GM18861 (cell line): ENCODE measurements around the gene LPIN1.
"Not testable (repeated sequence)": the region's sequence is repeated elsewhere in the genome, so short reads cannot be mapped to it uniquely, and the experiment has no call there.

Source experiments
- ATAC-seq: cut with Tn5 transposase; IDR thresholded peaks from one replicate; pipeline ENCODE4 v1.9.1; 2021; ENCODE audit not compliant: unreplicated experiment

The LPIN1 gene

DNA sequence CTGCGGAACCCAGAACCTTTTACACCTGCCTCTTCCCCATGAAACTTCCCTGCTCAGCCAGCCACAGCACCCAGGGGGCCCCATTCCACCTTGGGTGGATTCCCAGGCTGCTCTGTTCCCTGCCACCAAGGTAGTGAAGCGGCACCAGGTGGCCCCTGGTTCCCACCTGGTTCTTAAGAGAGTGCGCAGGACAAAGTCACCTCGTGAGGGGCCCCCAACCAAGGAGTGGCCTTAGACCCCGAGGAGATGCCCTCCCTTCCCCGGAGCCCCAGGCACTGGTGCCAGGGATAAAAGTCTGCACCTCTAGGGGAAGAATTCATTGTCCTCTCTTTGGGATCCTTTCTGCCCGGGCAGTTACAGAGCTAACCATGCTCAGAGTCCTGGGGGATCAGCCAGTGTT is 3.1 kb upstream of the LPIN1 start:
- no peak for ATAC-seq

DNA sequence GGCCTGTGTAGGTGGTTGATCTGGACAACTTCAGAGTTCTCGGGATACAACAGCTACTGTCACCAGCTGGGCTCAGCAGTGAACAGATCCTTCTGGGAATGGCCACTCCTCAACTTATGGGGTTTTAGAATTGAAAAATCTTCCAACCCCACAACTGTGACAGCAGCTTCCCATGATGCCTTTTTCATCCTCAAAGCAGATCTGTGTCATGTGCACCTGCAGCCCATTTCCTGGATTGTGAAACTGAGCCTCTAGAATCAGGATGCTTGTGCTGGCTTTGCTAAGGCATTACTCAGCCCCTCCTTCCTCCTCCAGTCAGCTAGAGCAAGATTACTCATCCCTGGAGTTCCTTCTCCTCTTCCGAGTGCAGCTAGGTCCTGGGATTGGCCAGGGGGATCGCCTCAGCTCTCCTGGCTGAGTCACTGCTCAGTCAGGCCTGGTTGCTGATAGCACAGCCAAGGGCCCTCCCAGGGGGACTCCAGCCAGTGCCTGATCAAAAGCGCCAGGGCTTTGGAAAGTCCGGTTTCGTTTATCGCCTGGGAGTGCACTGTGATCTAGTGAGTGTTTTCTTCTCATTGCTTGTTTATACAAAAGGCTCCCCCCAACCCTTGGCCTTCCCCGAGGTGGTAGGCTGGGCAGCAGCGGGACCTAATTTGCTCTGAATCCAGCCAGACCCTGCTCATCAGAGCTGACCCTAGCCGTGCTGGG is 2.4 kb upstream of the LPIN1 start:
- peak; percentile 59 for ATAC-seq

DNA sequence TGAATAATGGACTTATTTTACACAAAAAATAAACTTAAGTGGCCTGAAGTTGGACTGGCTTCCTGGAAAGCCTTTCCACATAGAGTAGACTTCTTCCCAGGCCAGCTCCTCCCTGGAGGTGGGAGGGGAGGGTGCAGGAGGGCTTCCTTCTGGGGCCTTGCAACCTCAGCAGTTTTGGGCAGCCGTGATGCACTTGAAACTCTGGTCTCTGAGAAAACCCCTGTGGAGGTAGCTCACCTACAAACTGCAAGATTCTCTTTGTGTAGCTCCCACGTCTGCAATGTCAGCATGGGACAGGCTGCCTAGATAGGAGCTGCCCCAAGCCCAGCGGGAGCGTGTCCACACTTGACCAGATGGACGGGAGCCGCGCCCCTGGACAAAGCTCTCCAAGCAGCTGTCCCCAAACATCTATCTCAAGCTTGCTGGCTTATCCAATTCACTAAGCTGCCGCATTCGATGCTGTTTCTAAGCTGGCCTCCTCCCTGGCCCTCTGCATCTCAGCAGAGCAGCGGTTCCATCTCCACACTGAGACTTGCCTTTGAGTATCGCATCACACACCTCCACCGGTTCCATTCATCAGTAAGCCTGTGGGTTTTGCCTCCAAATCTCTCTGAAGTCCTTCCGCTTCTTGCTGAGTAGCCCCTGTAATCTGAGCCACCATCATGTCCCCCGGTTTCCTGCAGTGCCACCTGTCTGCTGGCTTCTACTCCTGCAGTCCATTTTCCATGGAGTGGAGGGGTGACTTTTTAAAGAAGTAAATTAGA is 1.6 kb upstream of the LPIN1 start:
- no peak for ATAC-seq

DNA sequence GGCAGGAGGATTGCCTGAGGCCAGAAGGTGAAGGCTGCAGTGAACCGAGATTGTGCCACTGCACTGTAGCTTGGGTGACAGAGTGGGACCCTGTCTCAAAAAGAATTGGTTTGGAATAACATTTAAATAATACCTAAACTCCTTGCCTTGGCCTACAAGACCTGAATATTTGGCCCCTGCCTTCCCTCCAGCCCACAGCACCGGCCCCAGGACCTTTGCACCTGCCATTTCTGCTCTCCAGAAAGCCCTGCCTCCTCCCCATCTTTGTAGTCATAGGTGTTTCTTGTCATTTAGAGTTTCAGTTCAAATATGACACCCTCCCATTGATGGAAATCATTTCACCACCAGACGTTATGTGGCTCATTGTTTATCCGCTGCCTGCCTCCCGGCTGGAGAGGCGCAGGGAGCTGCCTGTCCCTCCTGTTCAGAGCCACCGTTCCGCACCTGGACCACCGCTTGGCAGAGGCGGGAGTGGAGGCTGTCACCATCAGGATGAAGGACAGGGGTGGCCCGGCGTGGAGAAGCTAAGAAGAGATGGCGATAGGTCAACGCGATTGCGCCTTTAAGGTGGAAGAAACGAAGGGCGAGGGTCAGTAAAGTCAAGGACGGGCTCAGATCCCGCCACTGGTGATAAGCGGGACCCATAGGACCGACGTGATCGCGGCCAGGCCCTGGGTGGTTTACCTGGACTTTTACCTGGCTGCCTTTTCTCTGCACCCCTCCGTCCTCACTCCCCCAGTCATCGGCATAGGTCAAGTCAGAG is 638 bp upstream of the LPIN1 start:
- ATAC-seq = no peak

DNA sequence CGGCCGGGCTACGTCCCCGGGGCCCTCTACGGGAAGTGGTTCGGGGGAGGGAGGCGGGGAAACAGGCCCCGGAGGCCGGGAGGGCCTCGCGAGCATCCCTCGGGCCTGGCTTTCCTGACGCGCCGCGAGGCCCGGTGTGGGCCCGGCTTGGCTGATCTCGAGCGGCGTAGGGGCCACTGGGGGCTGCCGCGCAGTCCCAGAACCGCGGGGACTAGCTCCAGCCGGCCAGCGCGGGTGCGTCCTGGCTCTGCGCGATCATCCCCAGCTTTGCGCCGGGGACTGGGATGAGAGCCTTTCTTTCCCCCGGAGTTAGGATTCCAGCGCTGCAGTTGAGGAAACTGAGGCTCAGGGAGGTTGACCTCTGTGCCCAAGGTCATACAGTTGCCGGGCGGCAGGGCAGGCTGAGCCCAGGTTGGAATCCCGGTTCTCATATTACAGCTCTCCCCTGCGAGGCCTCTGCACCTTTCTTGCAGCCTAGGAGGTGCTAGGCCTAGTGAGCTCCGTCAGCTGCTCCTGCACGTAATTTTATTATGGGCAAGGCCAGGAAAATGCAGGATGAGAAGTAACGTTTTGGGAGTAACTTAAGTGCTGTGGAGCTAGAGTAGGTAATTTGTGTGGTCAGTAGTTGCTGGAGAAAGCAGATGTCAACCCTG is 501 bp downstream of the LPIN1 start:
- ATAC-seq = peak; percentile 2

DNA sequence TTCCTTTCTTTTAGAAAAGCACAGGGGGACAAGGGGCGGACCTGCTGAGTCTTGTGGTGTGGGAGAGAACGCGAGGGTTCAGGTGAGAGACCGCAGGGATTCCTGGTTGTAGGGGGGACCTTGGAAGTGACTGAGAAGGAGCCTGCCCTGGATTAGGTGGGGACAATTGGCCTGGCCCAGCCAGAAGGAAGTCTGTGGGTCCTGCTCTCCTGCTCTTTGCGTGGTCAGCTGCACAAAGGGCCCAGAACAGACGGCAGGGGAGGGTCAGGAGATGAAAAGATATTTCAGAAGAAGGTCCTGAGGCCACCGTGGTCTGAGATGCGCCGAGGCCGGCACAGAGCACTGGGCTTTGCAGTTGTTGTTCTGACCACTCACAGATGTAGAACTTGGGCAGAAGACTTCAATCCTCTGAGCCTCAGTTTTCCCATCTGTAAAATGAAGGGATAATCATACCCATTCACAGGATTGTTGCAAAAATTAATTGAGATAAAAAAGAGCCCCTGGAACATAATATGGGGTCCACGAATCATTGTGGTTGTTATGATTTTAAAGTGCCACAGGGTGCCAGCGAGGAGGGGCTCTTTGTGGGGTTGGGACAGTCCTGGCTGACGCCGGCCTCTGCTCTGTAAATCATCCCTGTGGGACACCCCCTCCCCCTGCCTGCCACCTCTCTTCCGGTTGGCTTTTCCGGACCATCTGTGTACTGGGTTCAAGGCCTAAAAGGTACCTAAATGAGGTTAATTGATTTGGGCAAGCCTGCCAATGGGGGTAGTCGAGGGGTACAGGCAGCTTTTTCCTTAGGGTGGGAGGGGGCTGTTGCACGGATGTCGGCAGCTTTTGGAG is 1.8 kb downstream of the LPIN1 start:
- no peak for ATAC-seq

DNA sequence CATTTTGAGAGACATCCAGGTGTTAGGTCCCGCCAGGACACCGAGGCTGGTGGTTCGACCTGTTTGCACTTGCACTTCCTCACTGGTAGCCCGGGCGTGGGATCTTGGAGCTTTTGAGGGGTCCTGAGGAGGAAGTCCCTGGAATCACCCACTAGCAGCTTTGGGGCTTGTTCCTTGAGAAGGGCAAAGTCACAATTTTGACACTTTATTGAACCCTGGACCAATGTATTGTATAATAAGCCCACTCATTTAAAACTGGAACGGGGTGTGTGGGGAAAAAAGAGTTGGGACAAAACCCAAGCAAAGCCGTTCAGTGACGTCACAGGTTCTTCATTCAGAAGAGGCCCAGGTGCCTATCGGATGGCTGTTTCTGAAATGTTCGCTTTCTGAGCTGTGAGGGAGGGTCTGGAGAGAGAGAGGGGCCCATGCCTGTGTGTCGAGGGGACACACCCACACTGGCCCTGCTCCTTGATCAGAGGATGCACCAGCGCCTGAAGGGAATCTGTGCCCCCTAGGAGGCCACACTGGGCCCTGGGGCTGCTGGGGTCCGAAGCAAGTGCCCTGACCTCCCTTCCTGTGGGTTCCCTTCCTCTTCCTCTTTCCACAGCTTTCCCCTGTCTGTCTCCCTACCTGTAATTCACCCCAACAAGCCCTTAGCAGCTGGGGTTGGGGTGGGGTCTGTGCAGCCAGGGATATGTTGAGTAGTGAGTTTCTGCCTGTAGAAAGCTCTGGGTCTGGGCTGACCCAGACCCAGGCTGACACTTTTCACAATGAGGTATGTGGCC is 2.6 kb downstream of the LPIN1 start:
- no peak for ATAC-seq

DNA sequence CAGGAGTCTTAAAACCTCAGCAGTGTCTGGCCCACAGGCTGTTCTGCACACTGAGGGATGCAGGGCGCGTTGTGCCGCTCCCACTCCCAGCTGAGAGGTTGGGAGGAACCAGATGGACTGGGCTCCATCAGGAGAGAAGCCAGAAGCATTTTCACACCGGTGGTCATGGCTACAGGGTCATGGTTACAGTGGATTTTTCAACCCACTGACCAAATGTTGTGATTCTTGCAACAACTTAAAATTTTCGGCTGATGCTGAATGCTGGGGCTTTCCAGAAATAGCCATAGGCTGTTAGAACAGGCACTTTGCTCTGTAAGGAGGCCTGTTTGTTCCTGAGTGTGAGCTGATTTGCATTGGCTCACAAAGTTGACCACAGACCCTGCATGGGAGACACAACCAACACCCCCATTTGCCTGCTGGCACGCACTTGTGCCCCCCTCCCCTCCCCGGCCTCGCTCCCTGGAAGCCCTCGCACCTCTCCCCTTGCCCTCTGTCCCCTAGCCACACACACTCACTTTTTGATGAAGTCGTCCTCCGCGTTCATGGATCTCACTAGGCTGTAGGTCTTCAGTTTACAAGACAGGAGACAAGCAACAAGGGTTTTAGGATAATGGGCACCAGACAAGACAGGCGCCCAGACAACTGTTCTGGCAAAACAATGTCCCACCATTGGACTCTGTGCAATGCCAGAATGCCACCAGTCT is 3.4 kb downstream of the LPIN1 start:
- ATAC-seq = no peak

DNA sequence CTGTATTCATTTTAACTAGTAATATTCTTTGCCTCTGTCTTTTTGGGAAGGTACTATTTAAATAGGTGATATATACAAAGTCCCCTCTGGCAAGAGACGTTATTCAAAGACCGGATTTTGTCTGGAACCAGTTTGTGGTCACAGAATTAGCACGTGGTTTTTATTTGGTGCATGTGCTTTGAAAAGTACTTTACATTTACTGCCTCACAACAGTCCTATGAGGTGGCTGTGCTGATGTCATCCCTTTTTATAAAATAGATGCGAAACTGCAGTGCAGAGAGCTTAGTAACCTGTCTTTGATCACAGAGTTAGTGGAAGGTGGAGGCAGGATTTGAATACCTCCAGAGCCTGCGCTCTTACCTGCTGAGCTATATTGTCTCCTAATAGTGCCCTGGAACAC is 4.0 kb downstream of the LPIN1 start:
- peak; percentile 34 for ATAC-seq

DNA sequence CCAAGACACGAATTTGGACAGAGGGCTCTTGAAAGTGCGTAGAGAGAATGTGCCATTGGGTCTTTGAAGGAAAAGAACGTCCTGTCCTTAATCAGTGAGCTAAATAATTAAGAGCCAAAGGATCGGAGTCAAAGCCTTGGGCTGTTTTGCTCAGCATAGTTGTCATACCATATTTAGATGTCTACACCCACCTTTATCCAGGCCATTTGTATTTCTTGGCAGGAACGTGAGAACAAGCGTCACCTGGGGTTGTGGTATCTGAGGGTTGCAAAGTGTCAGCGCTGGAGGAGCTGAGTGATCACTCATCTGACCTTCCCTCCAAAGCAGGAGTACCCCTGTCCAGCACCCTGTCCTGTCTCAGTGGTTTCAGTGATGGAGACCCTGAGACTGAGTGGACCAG is 4.5 kb downstream of the LPIN1 start:
- ATAC-seq = no peak

DNA sequence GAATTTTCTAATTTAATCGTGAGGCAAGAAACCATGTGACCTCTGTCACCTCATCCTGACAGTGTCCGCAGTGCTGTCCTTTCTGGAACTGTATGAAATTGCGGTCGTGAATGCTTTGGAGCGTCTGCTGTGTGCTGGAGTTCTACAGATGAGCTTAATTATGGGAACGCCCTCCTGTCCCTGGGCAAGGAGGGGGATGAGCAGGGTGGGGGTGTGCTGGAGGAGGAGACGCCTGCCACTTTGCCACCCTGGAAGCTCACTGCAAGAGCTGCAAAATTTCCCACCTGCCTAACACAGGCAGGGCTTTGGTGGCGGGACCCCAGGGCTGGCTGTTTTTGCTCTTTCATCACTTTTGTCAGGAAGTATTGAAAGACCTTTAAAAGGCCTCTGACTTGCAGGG is 6.5 kb downstream of the LPIN1 start:
- ATAC-seq = no peak

DNA sequence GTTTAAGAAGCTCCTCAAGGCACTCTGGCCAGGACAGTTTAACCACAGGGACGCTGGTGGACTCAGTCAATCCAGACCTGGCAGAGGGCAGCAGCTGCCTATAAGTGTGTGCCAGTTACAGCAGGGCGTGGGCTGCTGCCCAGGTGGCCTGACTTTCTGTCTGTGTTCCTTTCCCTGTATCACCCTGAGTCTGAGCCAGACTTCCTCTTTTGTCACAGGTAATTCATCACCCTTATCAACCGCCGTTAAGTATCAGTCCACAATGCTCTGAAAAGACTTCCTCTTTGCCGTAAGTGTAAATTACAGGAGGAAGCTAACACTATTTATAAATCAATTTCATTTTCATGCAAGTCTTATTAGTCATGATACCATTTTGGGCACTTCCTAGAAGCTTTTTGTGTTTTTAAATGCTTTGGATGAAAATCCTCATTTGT is 7.0 kb downstream of the LPIN1 start:
- ATAC-seq = peak; percentile 77

DNA sequence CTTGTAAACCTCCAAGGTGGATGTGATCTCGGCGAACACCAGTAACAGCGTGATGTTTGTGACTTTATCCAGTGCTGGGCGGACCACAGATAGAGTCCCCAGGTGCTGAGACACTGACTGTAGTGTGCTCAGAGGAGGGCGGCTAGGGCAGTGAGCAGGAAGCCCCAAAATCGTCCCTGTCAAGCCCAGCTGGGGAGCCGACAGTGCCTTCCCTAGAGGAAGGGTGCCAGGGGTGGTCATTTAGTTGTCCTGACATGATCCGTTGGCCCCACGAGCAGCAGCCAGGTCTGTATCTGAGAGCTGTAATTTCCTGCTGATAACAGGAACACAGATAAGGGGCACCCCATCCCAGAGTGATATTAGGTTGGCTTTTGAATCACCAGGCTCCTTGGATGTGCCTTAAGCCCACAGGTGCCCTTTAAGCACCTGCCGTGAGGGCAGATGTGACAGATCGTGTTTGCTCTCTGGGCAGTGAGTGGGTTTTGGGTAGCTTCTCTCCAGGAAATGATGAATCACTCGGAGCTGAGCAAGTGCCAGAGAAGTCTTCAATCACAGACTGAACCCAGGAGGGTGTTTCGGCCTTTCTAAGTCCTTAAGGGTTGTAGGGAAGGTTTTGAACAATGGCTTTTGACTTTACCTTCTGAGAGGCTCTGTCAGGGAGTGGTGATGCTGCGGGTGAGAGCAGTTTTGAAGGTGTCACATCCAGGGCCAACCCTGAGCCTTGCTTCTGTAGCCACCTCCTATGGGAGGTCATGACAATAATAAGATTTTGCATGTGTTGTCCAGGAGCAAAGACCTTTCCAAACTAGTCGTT is 7.7 kb downstream of the LPIN1 start:
- peak; percentile 18 for ATAC-seq

DNA sequence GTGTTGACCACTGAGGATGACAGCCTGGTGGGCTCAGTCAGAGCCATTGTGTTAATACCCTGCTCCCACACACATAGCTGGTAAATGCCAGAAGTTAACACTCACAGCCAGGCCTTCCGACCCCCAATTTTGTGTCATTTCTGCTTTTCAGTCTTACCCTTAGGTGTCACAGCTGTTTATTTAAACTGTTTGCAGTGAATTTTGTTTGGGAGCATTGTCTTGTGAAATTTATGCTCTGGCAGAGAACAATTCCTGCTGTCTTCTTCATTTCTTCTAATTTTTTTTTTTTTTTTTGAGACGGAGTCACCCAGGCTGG is 8.2 kb downstream of the LPIN1 start:
- no peak for ATAC-seq

DNA sequence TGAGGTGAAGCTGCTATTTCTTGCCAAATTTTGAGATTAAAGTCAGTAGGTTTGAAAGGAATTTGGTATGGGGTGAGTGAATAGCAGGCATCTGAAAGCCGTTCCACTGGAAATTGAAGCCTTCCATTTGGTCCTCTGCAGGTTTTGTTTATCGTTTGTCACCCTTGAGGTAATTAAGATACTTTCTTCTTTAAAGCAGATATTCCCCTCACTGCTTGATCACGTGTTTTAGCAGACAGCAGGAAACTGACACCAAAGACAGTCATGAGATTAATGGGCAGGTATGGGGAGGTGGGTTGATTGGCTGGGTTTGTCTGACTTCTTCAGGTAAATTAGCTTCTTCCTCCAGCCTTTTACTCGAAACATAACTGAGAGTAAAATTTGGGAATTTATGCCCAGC is 10.7 kb downstream of the LPIN1 start:
- no peak for ATAC-seq

DNA sequence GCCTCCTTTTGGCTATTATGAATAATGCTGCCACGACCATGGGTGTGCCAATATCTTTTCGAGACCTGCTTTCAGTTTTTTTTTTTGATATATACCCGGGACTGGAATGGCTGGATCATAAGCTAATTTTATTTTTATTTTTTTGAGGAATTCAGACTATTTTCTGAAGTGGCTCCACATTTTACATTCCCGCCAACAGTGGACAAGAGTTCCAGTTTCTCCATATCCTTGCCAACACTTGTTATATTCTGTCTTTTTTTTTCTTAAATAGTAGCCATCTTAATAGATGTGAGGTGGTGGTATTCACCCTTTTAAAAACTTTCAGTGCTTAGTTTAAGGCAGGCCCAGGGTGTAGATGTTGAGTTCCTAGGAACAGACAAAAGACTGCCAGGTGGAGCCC is 11.8 kb downstream of the LPIN1 start:
- no peak for ATAC-seq

DNA sequence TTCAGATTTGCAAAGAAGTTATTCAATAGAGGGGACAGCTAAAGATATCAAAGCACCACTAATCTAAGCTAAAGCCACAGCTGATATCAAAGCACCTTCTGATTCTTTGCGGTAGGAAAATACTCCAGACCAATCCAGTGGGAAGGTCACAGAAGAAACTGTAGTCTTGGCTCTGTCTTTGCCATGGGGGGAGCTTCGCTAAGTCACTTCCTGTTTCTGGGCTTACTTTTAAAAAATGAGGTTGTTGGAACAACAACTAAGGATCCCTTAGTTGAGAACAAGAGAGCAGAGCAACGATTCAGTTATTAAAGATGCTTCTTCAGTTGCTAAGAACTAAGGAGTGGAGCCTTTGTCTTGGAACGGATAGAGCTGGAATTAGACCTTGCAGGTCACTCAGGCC is 12.2 kb downstream of the LPIN1 start:
- ATAC-seq = no peak

DNA sequence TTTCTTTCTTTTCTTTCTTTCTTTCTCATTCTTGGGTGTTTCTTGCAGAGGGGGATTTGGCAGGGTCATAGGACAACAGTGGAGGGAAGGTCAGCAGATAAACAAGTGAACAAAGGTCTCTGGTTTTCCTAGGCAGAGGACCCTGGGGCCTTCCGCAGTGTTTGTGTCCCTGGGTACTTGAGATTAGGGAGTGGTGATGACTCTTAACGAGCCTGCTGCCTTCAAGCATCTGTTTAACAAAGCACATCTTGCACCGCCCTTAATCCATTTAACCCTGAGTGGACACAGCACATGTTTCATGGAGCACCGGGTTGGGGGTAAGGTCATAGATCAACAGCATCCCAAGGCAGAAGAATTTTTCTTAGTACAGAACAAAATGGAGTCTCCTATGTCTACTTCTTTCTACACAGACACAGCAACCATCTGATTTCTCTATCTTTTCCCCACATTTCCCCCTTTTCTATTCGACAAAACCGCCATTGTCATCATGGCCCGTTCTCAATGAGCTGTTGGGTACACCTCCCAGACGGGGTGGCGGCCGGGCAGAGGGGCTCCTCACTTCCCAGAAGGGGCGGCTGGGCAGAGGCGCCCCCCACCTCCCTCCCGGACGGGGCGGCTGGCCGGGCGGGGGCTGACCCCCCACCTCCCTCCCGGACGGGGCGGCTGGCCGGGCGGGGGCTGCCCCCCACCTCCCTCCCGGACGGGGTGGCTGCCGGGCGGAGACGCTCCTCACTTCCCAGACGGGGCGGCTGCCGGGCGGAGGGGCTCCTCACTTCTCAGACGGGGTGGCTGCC is 12.9 kb downstream of the LPIN1 start:
- not testable (repeated sequence) for ATAC-seq
